HepG2 (cell line): ENCODE data around the gene PSMA7. TPM values are rescaled to one million over a fixed set of nuclear protein-coding genes. Genes with fewer than 3 reads are reported as not detected.

ENCODE experiments used
- CEBPB ChIP-seq: IDR thresholded peaks from 2 replicates; pipeline ENCODE4 v1.6.1; 2011; ENCODE audit warnings: low read depth, low read length, improper control_type of control experiment, borderline replicate concordance
- ERF ChIP-seq: IDR thresholded peaks from 2 replicates; pipeline ENCODE4 v1.6.1; 2018; ENCODE audit warnings: missing biosample characterization, missing genetic modification reagents
- HCFC1 ChIP-seq: fragments of 150-350 bp; IDR thresholded peaks from 2 replicates; pipeline ENCODE4 v1.6.1; 2014; ENCODE audit warnings: low read depth, low read length
- KLF12 ChIP-seq: sonication (generic); formaldehyde crosslinking; IDR thresholded peaks from 2 replicates; pipeline ENCODE4 v1.4.0; 2020; ENCODE audit warnings: missing genetic modification reagents, borderline replicate concordance
- NFE2 ChIP-seq: sonication (generic); formaldehyde crosslinking; IDR thresholded peaks from 2 replicates; pipeline ENCODE4 v1.4.0; 2020; ENCODE audit warnings: missing genetic modification reagents
- NONO ChIP-seq, 2 experiments: fragments of 450-650 bp in 1 of 2; sonication (generic) in 1 of 2; formaldehyde crosslinking in 1 of 2; IDR thresholded peaks in 1 of 2; conservative IDR thresholded peaks in 1 of 2; 2 replicates each; pipeline versions ENCODE4 v1.6.1 to v1.8.0; 2017 to 2022; ENCODE audit warnings: mild to moderate bottlenecking in 1 of 2, missing genetic modification reagents in 1 of 2, moderate library complexity in 1 of 2
- PITX1 ChIP-seq: sonication (generic); formaldehyde crosslinking; IDR thresholded peaks from 2 replicates; pipeline ENCODE4 v1.5.1; 2020; ENCODE audit warnings: mild to moderate bottlenecking, missing genetic modification reagents
- SMARCC2 ChIP-seq: fragments of 450-650 bp; IDR thresholded peaks from 2 replicates; pipeline ENCODE4 v1.6.1; 2017; ENCODE audit warnings: antibody characterized with exemption, mild to moderate bottlenecking
- SNAI1 ChIP-seq: sonication (generic); formaldehyde crosslinking; IDR thresholded peaks from 2 replicates; pipeline ENCODE4 v1.5.0; 2020; ENCODE audit warnings: mild to moderate bottlenecking, missing genetic modification reagents, borderline replicate concordance
- SRF ChIP-seq: IDR thresholded peaks from 2 replicates; pipeline ENCODE4 v1.6.1; 2011; ENCODE audit warnings: mild to moderate bottlenecking, low read depth, low read length, moderate library complexity
- ZBTB42 ChIP-seq: sonication (generic); formaldehyde crosslinking; IDR thresholded peaks from 2 replicates; pipeline ENCODE4 v1.5.0; 2020; ENCODE audit warnings: mild to moderate bottlenecking, missing genetic modification reagents
- ZFP36 ChIP-seq: fragments of 150-350 bp; IDR thresholded peaks from 2 replicates; pipeline ENCODE4 v1.6.1; 2018; ENCODE audit warnings: borderline replicate concordance, low read length, low read depth; ENCODE audit not compliant: partially characterized antibody
- ZMYM4 ChIP-seq: sonication (generic); formaldehyde crosslinking; IDR thresholded peaks from 2 replicates; pipeline ENCODE4 v1.8.1; 2023; ENCODE audit warnings: mild to moderate bottlenecking, missing genetic modification reagents
- polyA plus RNA-seq, 8 experiments: library from polyadenylated mRNA; depleted of rRNA in 3 of 8; stranded (reverse) in 7 of 8; unstranded in 1 of 8; fragments of >200 nt; fragmentation: Illumina TruSeq in 4 of 8; extraction: Trizol in 4 of 8; gene quantifications; 2 replicates each; pipeline versions ENCODE4 v1.2.1 to v1.2.3, GENCODE V29; 2011 to 2016; ENCODE audit warnings: low read depth in 4 of 8, missing spikeins in 1 of 8, mixed read lengths in 1 of 8; ENCODE audit not compliant: insufficient read depth in 1 of 8
- total RNA-seq, 5 experiments: library from RNA; depleted of rRNA; stranded (reverse); fragments of >200 nt; fragmentation: Illumina TruSeq; extraction: Trizol; gene quantifications; 2 replicates each; pipeline ENCODE4 v1.2.3, GENCODE V29; 2016; ENCODE audit warnings: low read depth in 1 of 5
- TF ChIP-seq, protein P1 (sequence below): sonication (generic); formaldehyde crosslinking; IDR thresholded peaks from 2 replicates; pipeline ENCODE4 v1.8.0; 2022; ENCODE audit warnings: mild to moderate bottlenecking, missing genetic modification reagents
- TF ChIP-seq, protein P2 (sequence below): IDR thresholded peaks from 2 replicates; pipeline ENCODE4 v1.4.0; 2020; ENCODE audit warnings: mild to moderate bottlenecking, missing genetic modification reagents
- TF ChIP-seq, protein P3 (sequence below): sonication (generic); formaldehyde crosslinking; IDR thresholded peaks from 2 replicates; pipeline ENCODE4 v1.4.0; 2020; ENCODE audit warnings: missing genetic modification reagents

The PSMA7 gene
- total and polyA plus RNA-seq, 2 of the 13 experiments (the other 11 are each of a cell fraction or from before 2014, with no cell fraction given), result 531 to 631 TPM

DNA sequence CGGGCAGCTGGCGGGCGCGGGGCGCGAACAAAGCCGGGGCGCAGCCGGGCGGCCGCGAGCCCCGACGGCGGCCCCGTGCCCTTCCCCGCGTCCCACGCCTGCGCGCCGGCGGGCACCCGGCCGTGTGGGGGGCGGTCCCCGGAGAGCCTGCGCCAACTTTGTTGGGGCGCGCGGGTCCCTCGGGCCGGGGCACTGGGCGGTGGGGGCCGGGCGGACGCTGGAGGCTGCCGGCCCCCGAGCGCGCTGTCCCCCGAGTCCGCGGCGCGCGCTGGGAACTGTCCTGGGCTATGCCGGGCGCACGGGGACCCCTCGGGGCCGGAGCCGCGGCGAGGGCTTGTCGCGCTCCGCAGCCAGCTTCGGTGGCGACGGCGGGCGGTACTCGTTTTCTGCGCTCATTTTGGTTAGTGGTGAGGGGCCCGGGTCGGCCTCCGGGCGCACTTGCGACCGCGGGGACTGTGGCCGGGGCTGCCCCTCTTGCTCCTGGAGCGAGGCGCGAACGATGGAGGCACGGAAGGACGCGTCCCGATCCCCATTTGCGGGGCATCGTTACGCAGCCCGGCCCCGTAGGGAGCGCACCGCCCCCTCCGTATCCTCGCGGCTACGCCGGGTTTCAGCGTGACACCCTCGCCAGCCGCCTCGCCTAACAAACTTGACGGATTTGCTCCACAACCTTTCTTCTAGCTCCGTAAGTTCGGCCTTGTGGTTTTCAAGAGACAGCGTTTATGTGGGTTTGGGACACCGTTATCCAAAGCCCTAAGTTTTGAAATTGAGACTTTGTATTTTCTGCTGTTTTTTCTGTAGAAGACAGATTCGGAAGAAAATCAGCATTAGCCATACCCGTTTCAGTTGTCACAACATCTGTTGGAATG, 997 bp upstream of the PSMA7 start (continued):
- TF ChIP-seq, protein P1, sequence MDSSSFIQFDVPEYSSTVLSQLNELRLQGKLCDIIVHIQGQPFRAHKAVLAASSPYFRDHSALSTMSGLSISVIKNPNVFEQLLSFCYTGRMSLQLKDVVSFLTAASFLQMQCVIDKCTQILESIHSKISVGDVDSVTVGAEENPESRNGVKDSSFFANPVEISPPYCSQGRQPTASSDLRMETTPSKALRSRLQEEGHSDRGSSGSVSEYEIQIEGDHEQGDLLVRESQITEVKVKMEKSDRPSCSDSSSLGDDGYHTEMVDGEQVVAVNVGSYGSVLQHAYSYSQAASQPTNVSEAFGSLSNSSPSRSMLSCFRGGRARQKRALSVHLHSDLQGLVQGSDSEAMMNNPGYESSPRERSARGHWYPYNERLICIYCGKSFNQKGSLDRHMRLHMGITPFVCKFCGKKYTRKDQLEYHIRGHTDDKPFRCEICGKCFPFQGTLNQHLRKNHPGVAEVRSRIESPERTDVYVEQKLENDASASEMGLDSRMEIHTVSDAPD (CRISPR knock-in tag), result 0 out of 2 replicates have a peak, but pooled peaks have one; percentile 48
- TF ChIP-seq, protein P2, sequence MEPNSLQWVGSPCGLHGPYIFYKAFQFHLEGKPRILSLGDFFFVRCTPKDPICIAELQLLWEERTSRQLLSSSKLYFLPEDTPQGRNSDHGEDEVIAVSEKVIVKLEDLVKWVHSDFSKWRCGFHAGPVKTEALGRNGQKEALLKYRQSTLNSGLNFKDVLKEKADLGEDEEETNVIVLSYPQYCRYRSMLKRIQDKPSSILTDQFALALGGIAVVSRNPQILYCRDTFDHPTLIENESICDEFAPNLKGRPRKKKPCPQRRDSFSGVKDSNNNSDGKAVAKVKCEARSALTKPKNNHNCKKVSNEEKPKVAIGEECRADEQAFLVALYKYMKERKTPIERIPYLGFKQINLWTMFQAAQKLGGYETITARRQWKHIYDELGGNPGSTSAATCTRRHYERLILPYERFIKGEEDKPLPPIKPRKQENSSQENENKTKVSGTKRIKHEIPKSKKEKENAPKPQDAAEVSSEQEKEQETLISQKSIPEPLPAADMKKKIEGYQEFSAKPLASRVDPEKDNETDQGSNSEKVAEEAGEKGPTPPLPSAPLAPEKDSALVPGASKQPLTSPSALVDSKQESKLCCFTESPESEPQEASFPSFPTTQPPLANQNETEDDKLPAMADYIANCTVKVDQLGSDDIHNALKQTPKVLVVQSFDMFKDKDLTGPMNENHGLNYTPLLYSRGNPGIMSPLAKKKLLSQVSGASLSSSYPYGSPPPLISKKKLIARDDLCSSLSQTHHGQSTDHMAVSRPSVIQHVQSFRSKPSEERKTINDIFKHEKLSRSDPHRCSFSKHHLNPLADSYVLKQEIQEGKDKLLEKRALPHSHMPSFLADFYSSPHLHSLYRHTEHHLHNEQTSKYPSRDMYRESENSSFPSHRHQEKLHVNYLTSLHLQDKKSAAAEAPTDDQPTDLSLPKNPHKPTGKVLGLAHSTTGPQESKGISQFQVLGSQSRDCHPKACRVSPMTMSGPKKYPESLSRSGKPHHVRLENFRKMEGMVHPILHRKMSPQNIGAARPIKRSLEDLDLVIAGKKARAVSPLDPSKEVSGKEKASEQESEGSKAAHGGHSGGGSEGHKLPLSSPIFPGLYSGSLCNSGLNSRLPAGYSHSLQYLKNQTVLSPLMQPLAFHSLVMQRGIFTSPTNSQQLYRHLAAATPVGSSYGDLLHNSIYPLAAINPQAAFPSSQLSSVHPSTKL (CRISPR knock-in tag), result 0 out of 2 replicates have a peak, but pooled peaks have one; percentile 20
- TF ChIP-seq, protein P3, sequence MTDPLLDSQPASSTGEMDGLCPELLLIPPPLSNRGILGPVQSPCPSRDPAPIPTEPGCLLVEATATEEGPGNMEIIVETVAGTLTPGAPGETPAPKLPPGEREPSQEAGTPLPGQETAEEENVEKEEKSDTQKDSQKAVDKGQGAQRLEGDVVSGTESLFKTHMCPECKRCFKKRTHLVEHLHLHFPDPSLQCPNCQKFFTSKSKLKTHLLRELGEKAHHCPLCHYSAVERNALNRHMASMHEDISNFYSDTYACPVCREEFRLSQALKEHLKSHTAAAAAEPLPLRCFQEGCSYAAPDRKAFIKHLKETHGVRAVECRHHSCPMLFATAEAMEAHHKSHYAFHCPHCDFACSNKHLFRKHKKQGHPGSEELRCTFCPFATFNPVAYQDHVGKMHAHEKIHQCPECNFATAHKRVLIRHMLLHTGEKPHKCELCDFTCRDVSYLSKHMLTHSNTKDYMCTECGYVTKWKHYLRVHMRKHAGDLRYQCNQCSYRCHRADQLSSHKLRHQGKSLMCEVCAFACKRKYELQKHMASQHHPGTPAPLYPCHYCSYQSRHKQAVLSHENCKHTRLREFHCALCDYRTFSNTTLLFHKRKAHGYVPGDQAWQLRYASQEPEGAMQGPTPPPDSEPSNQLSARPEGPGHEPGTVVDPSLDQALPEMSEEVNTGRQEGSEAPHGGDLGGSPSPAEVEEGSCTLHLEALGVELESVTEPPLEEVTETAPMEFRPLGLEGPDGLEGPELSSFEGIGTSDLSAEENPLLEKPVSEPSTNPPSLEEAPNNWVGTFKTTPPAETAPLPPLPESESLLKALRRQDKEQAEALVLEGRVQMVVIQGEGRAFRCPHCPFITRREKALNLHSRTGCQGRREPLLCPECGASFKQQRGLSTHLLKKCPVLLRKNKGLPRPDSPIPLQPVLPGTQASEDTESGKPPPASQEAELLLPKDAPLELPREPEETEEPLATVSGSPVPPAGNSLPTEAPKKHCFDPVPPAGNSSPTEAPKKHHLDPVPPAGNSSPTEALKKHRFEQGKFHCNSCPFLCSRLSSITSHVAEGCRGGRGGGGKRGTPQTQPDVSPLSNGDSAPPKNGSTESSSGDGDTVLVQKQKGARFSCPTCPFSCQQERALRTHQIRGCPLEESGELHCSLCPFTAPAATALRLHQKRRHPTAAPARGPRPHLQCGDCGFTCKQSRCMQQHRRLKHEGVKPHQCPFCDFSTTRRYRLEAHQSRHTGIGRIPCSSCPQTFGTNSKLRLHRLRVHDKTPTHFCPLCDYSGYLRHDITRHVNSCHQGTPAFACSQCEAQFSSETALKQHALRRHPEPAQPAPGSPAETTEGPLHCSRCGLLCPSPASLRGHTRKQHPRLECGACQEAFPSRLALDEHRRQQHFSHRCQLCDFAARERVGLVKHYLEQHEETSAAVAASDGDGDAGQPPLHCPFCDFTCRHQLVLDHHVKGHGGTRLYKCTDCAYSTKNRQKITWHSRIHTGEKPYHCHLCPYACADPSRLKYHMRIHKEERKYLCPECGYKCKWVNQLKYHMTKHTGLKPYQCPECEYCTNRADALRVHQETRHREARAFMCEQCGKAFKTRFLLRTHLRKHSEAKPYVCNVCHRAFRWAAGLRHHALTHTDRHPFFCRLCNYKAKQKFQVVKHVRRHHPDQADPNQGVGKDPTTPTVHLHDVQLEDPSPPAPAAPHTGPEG (CRISPR knock-in tag), result peak; percentile 27; the same call in 1 of the 2 replicates
- TF ChIP-seq ZBTB42 (no peak), SMARCC2 (no peak), HCFC1 (no peak), SNAI1 (no peak), KLF12 (CRISPR knock-in tag) (no peak), NONO (IDR thresholded peaks at IDR 0.05) (no peak), NONO (CRISPR knock-in tag; conservative IDR thresholded peaks at IDR 0.05) (peak; percentile 16; the same call in 1 of the 2 replicates), PITX1 (no peak), ERF (peak; percentile 24; the same call in 1 of the 2 replicates), CEBPB (no peak), NFE2 (no peak), ZMYM4 (peak; percentile 9; the same call in 1 of the 2 replicates), SRF (no peak), ZFP36 (no peak)
